NT2/D1 (cell line): Measurements from ENCODE around the gene CAMTA2.

ENCODE experiments used
- DNase-seq: peaks from one replicate; pipeline ENCODE4 v3.0.0-alpha.2; 2011; ENCODE audit warnings: low read depth, low spot score
- H3K27me3 ChIP-seq: 2 replicates; pipeline ENCODE4 v1.6.0; 2011; ENCODE audit warnings: mild to moderate bottlenecking; ENCODE audit not compliant: insufficient read length, insufficient read depth
- H3K36me3 ChIP-seq: 2 replicates; pipeline ENCODE4 v1.6.1; 2011; ENCODE audit warnings: mild to moderate bottlenecking, low read length, mixed read lengths; ENCODE audit not compliant: insufficient read depth, insufficient read length
- H3K4me1 ChIP-seq: 2 replicates; pipeline ENCODE4 v1.5.1; 2011; ENCODE audit not compliant: insufficient read depth, insufficient read length
- H3K4me3 ChIP-seq: 2 replicates; pipeline ENCODE4 v1.5.1; 2011; ENCODE audit warnings: low read depth; ENCODE audit not compliant: insufficient read length
- H3K9ac ChIP-seq: 2 replicates; pipeline ENCODE4 v1.6.0; 2011; ENCODE audit warnings: low read depth; ENCODE audit not compliant: insufficient read length
- H3K9me3 ChIP-seq: 2 replicates; pipeline ENCODE4 v1.5.1; 2011; ENCODE audit warnings: mild to moderate bottlenecking, low read length; ENCODE audit not compliant: insufficient read depth
- SUZ12 ChIP-seq: IDR thresholded peaks from 2 replicates; pipeline ENCODE4 v1.6.1; 2011; ENCODE audit not compliant: insufficient read length, insufficient read depth; ENCODE audit errors: extremely low read depth
- YY1 ChIP-seq: IDR thresholded peaks from 2 replicates; pipeline ENCODE4 v1.6.1; 2011; ENCODE audit not compliant: insufficient read length, insufficient read depth
- ZNF274 ChIP-seq: IDR thresholded peaks from 2 replicates; pipeline ENCODE4 v1.6.1; 2011; ENCODE audit warnings: mild to moderate bottlenecking, low read depth, low read length

CAMTA2 gene

GRCh38 chr17:4999430-5000093, 12.1 kb upstream of the CAMTA2 start:
- no peaks in the 10 kb centered on the region for H3K9me3 ChIP-seq
- DNase-seq = no peak
- H3K9ac ChIP-seq = peak overlapping the region; percentile 90
- H3K36me3 ChIP-seq = peaks cover 41% of the 10 kb centered on the region
- H3K27me3 ChIP-seq = no peaks in the 10 kb centered on the region
- peak overlapping the region; percentile 85 for H3K4me3 ChIP-seq
- TF ChIP-seq YY1 = no peak
- TF ChIP-seq SUZ12 = no peak
- TF ChIP-seq ZNF274 = no peak
- H3K4me1 ChIP-seq = peaks cover 14% of the 10 kb centered on the region

- Histone ChIP-seq H3K4me1 (peaks cover 14% of the 10 kb centered on the region), H3K36me3 (peaks cover 34% of the 10 kb centered on the region), H3K27me3 (no peaks in the 10 kb centered on the region), H3K4me3 (peak overlapping the region; percentile 85), H3K9ac (peak overlapping the region; percentile 90), H3K9me3 (no peaks in the 10 kb centered on the region)
- DNase-seq = no peak
- no peak for TF ChIP-seq YY1
- no peak for TF ChIP-seq SUZ12
- TF ChIP-seq ZNF274 = no peak
Observed at GRCh38 chr17:4998732-4999429, 11.4 kb upstream of the CAMTA2 start.

- H3K4me3 ChIP-seq = peak overlapping the region; percentile 85
- H3K4me1 ChIP-seq = peaks cover 14% of the 10 kb centered on the region
- peak; percentile 22 for DNase-seq
- peak overlapping the region; percentile 90 for H3K9ac ChIP-seq
- no peak for TF ChIP-seq ZNF274
- H3K27me3 ChIP-seq = no peaks in the 10 kb centered on the region
- peaks cover 27% of the 10 kb centered on the region for H3K36me3 ChIP-seq
- no peaks in the 10 kb centered on the region for H3K9me3 ChIP-seq
Observed at GRCh38 chr17:4998027-4998731, 10.7 kb upstream of the CAMTA2 start.

- Histone ChIP-seq H3K9ac (peak within 1 kb of the TSS; percentile 90), H3K4me1 (peaks cover 14% of the 10 kb centered on the region), H3K4me3 (peak within 1 kb of the TSS; percentile 85), H3K36me3 (peaks cover 25% of the 10 kb centered on the region), H3K9me3 (no peaks in the 10 kb centered on the region), H3K27me3 (no peaks in the 10 kb centered on the region)
- TF ChIP-seq SUZ12 (no peak), YY1 (no peak), ZNF274 (no peak)
- peak; percentile 69 for DNase-seq
Observed at GRCh38 chr17:4997302-4998026, 10.0 kb upstream of the CAMTA2 start, which contains the start of the genes INCA1 and KIF1C. Gene INCA1, minus strand, starts transcription at chr17:4997522. Its CDS starts 3,085 bp downstream, at chr17:4994437. Gene KIF1C, plus strand, starts transcription at chr17:4997950. Its CDS starts 2,297 bp downstream, at chr17:5000247.

- no peak for TF ChIP-seq SUZ12
- no peak for TF ChIP-seq YY1
- no peak for TF ChIP-seq ZNF274
- no peak for DNase-seq
- Histone ChIP-seq H3K9ac (no peak overlapping the region), H3K4me1 (peaks cover 4% of the 10 kb centered on the region), H3K4me3 (no peak overlapping the region), H3K36me3 (peaks cover 4% of the 10 kb centered on the region), H3K9me3 (no peaks in the 10 kb centered on the region), H3K27me3 (no peaks in the 10 kb centered on the region)
Observed at GRCh38 chr17:4994081-4994595, 6.7 kb upstream of the CAMTA2 start.

GRCh38 chr17:4987767-4988567, 492 bp upstream of the CAMTA2 start:
- H3K9me3 ChIP-seq = no peaks in the 10 kb centered on the region
- peaks cover 4% of the 10 kb centered on the region for H3K4me1 ChIP-seq
- no peaks in the 10 kb centered on the region for H3K27me3 ChIP-seq
- H3K9ac ChIP-seq = peak overlapping the region; percentile 90
- peaks cover 4% of the 10 kb centered on the region for H3K36me3 ChIP-seq
- TF ChIP-seq YY1 (no peak), ZNF274 (no peak), SUZ12 (no peak)
- DNase-seq = no peak
- peak overlapping the region; percentile 85 for H3K4me3 ChIP-seq
